Measurements from ENCODE around the gene UBN2. TPM values are rescaled to one million over a fixed set of nuclear protein-coding genes. Genes with fewer than 3 reads are reported as not detected.
A peak's percentile ranks its signal among the peaks of the same experiment; 100 is the strongest.

The UBN2 gene
- total and polyA plus RNA-seq, 2 of the 13 experiments (the other 11 are each of a cell fraction or from before 2014, with no cell fraction given) = 5.6 to 5.7 TPM

- TF ChIP-seq SRSF4 (IDR thresholded peaks at IDR 0.05; ENCODE audit: low read depth, low read length, poor library complexity, severe bottlenecking) (no peak), BRF2 (CRISPR knock-in tag; IDR thresholded peaks at IDR 0.05) (peak; percentile 74; the same call in 1 of the 2 replicates), MTA1 (CRISPR knock-in tag; IDR thresholded peaks at IDR 0.05; ENCODE audit: borderline replicate concordance) (peak; percentile 81), ARNT2 (CRISPR knock-in tag; IDR thresholded peaks at IDR 0.05; ENCODE audit: low read depth) (peak; percentile 78), ZNF883 (CRISPR knock-in tag; IDR thresholded peaks at IDR 0.05; ENCODE audit: not compliant biosample characterization) (peak; percentile 82), NR2F1 (CRISPR knock-in tag; IDR thresholded peaks at IDR 0.05) (no peak), ZNF547 (CRISPR knock-in tag; IDR thresholded peaks at IDR 0.05) (peak; percentile 85), SP5 (CRISPR knock-in tag; IDR thresholded peaks at IDR 0.05; ENCODE audit: borderline replicate concordance, low read depth) (peak; percentile 15; the same call in 1 of the 2 replicates), ARNT (IDR thresholded peaks at IDR 0.05) (no peak), JUND (CRISPR knock-in tag; IDR thresholded peaks at IDR 0.05) (peak; percentile 85), PBX2 (CRISPR knock-in tag; IDR thresholded peaks at IDR 0.05) (no peak), RFX1 (IDR thresholded peaks at IDR 0.05) (no peak), ELF4 (CRISPR knock-in tag; IDR thresholded peaks at IDR 0.05; ENCODE audit: borderline replicate concordance) (peak; percentile 95), BCL6 (CRISPR knock-in tag; IDR thresholded peaks at IDR 0.05) (peak; percentile 61), USF2 (IDR thresholded peaks at IDR 0.05; ENCODE audit: low read depth, low read length) (peak; percentile 98), USF2 (CRISPR knock-in tag; IDR thresholded peaks at IDR 0.05; ENCODE audit: borderline replicate concordance) (peak; percentile 98; the same call in 1 of the 2 replicates), KMT2B (CRISPR knock-in tag; IDR thresholded peaks at IDR 0.05) (peak; percentile 96), ZNF709 (CRISPR knock-in tag; IDR thresholded peaks at IDR 0.05) (no peak; the same call in 1 of the 2 replicates), ZNF792 (CRISPR knock-in tag; IDR thresholded peaks at IDR 0.05) (peak; percentile 67), MYC (CRISPR knock-in tag; IDR thresholded peaks at IDR 0.05; ENCODE audit: borderline replicate concordance) (peak; percentile 35; the same call in 1 of the 2 replicates), ZNF670 (CRISPR knock-in tag; IDR thresholded peaks at IDR 0.05; ENCODE audit: borderline replicate concordance) (peak; percentile 65; the same call in 1 of the 2 replicates), ZFY (CRISPR knock-in tag; IDR thresholded peaks at IDR 0.05) (peak; percentile 80), ZNF337 (CRISPR knock-in tag; IDR thresholded peaks at IDR 0.05; ENCODE audit: borderline replicate concordance, low read depth) (peak; percentile 89), CENPX (CRISPR knock-in tag; IDR thresholded peaks at IDR 0.05) (no peak), ZNF530 (CRISPR knock-in tag; IDR thresholded peaks at IDR 0.05; ENCODE audit: low read depth) (no peak), HES4 (CRISPR knock-in tag; IDR thresholded peaks at IDR 0.05; ENCODE audit: borderline replicate concordance) (peak; percentile 46; the same call in 1 of the 2 replicates), ZNF891 (CRISPR knock-in tag; IDR thresholded peaks at IDR 0.05) (no peak)
Measured at GRCh38 chr7:139340037-139340807, 109.2 kb downstream of the UBN2 start (continued).
